ENCODE results near the gene RFX4. TPM values are rescaled to one million over a fixed set of nuclear protein-coding genes. Genes with fewer than 3 reads are reported as not detected.

Gene RFX4
- total and polyA plus RNA-seq, 9 of the 15 experiments (the other 6 are each of a cell fraction or from before 2014, with no cell fraction given) = not detected

DNA sequence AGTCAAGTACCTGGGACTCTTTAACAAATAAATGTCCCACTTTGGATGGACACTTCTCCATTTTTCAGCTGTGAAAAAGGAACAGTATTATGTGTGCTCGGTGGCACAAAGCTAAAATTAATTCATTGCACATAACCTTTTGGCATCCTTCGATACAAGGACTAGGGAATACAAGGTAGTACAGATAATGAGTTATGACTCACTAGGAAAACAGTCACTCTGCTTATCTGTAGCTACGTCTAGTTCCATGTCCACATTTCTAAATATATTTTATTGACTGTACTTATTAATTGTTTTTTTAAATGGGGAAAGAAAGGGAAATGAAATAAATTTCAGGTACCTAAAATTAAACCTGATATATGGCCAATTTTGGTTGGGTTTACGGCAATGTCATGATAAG, 156.5 kb downstream of the RFX4 start (continued):
- TF ChIP-seq MNT (conservative IDR thresholded peaks at IDR 0.05) (no peak), HDAC3 (IDR thresholded peaks at IDR 0.05; ENCODE audit: borderline replicate concordance, partially characterized antibody) (peak; percentile 23), DPF2 (IDR thresholded peaks at IDR 0.05) (peak; percentile 89), NFIX (CRISPR knock-in tag; IDR thresholded peaks at IDR 0.05; ENCODE audit: low read depth) (no peak), EP300 (IDR thresholded peaks at IDR 0.05; ENCODE audit: low read length) (peak; percentile 58; the same call in 1 of the 2 replicates), ZBTB8A (IDR thresholded peaks at IDR 0.05; ENCODE audit: partially characterized antibody) (no peak), DNMT1 (IDR thresholded peaks at IDR 0.05) (no peak), FOXA3 (CRISPR knock-in tag; conservative IDR thresholded peaks at IDR 0.05 in 1 of 2, IDR thresholded peaks at IDR 0.05 in 1 of 2) (peak in 1 of 2 experiments; percentile 46; a peak in 1 of 4 replicates), SPI1 (IDR thresholded peaks at IDR 0.05; ENCODE audit: borderline replicate concordance, low read depth, low read length) (peak; percentile 46; the same call in 1 of the 2 replicates), NCOA1 (IDR thresholded peaks at IDR 0.05; ENCODE audit: low read depth) (0 out of 2 replicates have a peak, but pooled peaks have one; percentile 36), RAD21 (CRISPR knock-in tag; conservative IDR thresholded peaks at IDR 0.05 in 1 of 2, IDR thresholded peaks at IDR 0.05 in 1 of 2) (no peak), CBFA2T3 (IDR thresholded peaks at IDR 0.05) (peak; percentile 83), TRIM24 (IDR thresholded peaks at IDR 0.05) (peak in 1 of 2 experiments; percentile 42; a peak in 1 of 4 replicates), ZEB2 (IDR thresholded peaks at IDR 0.05) (peak; percentile 77; the same call in 1 of the 2 replicates), ATF3 (IDR thresholded peaks at IDR 0.05) (peak; percentile 81), ATF3 (CRISPR knock-in tag; conservative IDR thresholded peaks at IDR 0.05) (no peak), JUND (IDR thresholded peaks at IDR 0.05; ENCODE audit: borderline replicate concordance, low read depth, low read length) (peak; percentile 95), JUND (tag; IDR thresholded peaks at IDR 0.05; ENCODE audit: borderline replicate concordance, low read depth, low read length) (peak; percentile 95; the same call in 2 of the 3 replicates), STAT5A (IDR thresholded peaks at IDR 0.05; ENCODE audit: borderline replicate concordance, low read length) (peak; percentile 32; the same call in 1 of the 2 replicates)
- TF ChIP-seq, protein P1, sequence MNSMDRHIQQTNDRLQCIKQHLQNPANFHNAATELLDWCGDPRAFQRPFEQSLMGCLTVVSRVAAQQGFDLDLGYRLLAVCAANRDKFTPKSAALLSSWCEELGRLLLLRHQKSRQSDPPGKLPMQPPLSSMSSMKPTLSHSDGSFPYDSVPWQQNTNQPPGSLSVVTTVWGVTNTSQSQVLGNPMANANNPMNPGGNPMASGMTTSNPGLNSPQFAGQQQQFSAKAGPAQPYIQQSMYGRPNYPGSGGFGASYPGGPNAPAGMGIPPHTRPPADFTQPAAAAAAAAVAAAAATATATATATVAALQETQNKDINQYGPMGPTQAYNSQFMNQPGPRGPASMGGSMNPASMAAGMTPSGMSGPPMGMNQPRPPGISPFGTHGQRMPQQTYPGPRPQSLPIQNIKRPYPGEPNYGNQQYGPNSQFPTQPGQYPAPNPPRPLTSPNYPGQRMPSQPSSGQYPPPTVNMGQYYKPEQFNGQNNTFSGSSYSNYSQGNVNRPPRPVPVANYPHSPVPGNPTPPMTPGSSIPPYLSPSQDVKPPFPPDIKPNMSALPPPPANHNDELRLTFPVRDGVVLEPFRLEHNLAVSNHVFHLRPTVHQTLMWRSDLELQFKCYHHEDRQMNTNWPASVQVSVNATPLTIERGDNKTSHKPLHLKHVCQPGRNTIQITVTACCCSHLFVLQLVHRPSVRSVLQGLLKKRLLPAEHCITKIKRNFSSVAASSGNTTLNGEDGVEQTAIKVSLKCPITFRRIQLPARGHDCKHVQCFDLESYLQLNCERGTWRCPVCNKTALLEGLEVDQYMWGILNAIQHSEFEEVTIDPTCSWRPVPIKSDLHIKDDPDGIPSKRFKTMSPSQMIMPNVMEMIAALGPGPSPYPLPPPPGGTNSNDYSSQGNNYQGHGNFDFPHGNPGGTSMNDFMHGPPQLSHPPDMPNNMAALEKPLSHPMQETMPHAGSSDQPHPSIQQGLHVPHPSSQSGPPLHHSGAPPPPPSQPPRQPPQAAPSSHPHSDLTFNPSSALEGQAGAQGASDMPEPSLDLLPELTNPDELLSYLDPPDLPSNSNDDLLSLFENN (IDR thresholded peaks at IDR 0.05; ENCODE audit: low read depth in 2 of 2, low read length in 2 of 2) = 0 out of 4 replicates have a peak, but pooled peaks of 1 of the 2 experiments have one; percentile 42
- TF ChIP-seq, protein P2, sequence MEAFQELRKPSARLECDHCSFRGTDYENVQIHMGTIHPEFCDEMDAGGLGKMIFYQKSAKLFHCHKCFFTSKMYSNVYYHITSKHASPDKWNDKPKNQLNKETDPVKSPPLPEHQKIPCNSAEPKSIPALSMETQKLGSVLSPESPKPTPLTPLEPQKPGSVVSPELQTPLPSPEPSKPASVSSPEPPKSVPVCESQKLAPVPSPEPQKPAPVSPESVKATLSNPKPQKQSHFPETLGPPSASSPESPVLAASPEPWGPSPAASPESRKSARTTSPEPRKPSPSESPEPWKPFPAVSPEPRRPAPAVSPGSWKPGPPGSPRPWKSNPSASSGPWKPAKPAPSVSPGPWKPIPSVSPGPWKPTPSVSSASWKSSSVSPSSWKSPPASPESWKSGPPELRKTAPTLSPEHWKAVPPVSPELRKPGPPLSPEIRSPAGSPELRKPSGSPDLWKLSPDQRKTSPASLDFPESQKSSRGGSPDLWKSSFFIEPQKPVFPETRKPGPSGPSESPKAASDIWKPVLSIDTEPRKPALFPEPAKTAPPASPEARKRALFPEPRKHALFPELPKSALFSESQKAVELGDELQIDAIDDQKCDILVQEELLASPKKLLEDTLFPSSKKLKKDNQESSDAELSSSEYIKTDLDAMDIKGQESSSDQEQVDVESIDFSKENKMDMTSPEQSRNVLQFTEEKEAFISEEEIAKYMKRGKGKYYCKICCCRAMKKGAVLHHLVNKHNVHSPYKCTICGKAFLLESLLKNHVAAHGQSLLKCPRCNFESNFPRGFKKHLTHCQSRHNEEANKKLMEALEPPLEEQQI (IDR thresholded peaks at IDR 0.05) = no peak
